A549 (cell line): ENCODE data around the gene ACE.

ENCODE experiments used
- CEBPB ChIP-seq, 2 experiments: fragments of >200 bp in 1 of 2; sonication (Bioruptor Twin) in 1 of 2; formaldehyde crosslinking in 1 of 2; IDR thresholded peaks; 2 replicates each; pipeline ENCODE4 v1.6.1; 2012 to 2016
- JUN ChIP-seq, 2 experiments: fragments of >200 bp; sonication (Bioruptor Twin); formaldehyde crosslinking; IDR thresholded peaks; 2 replicates in 1 of 2; 3 replicates in 1 of 2; pipeline ENCODE4 v1.6.1; 2016 to 2017
- JUNB ChIP-seq: fragments of >200 bp; sonication (Bioruptor Twin); formaldehyde crosslinking; IDR thresholded peaks from 2 replicates; pipeline ENCODE4 v1.6.1; 2016
- KDM5A ChIP-seq: fragments of 200-600 bp; sonication (generic); IDR thresholded peaks from 2 replicates; pipeline ENCODE4 v1.6.1; 2016; ENCODE audit warnings: antibody characterized with exemption, mild to moderate bottlenecking
- MAZ ChIP-seq: fragments of 150-350 bp; IDR thresholded peaks from 2 replicates; pipeline ENCODE4 v1.6.1; 2014; ENCODE audit warnings: antibody characterized with exemption, low read depth, low read length, borderline replicate concordance
- PHF8 ChIP-seq: fragments of 200-600 bp; sonication (generic); IDR thresholded peaks from 2 replicates; pipeline ENCODE4 v1.6.1; 2016; ENCODE audit warnings: low read depth, mild to moderate bottlenecking, antibody characterized with exemption, moderate library complexity, borderline replicate concordance
- POLR2A ChIP-seq: IDR thresholded peaks from 2 replicates; pipeline ENCODE4 v1.6.1; 2012; ENCODE audit warnings: mild to moderate bottlenecking, low read length
- REST ChIP-seq: fragments of 200-600 bp; sonication (generic); IDR thresholded peaks from 2 replicates; pipeline ENCODE4 v1.6.1; 2016; ENCODE audit warnings: antibody characterized with exemption, mild to moderate bottlenecking, moderate library complexity
- ZNF302 ChIP-seq: fragments of 250-450 bp; sonication (Bioruptor Pico); IDR thresholded peaks from 2 replicates; pipeline ENCODE4 v1.9.0; 2021; ENCODE audit warnings: inconsistent platforms, mild to moderate bottlenecking, moderate library complexity
- TF ChIP-seq, protein P1 (sequence below): fragments of 450-650 bp; IDR thresholded peaks from 2 replicates; pipeline ENCODE4 v1.6.1; 2014; ENCODE audit warnings: antibody characterized with exemption
- TF ChIP-seq, protein P2 (sequence below): fragments of >200 bp; sonication (Bioruptor Twin); formaldehyde crosslinking; IDR thresholded peaks from 3 replicates; pipeline ENCODE4 v1.5.1; 2016

DNA sequence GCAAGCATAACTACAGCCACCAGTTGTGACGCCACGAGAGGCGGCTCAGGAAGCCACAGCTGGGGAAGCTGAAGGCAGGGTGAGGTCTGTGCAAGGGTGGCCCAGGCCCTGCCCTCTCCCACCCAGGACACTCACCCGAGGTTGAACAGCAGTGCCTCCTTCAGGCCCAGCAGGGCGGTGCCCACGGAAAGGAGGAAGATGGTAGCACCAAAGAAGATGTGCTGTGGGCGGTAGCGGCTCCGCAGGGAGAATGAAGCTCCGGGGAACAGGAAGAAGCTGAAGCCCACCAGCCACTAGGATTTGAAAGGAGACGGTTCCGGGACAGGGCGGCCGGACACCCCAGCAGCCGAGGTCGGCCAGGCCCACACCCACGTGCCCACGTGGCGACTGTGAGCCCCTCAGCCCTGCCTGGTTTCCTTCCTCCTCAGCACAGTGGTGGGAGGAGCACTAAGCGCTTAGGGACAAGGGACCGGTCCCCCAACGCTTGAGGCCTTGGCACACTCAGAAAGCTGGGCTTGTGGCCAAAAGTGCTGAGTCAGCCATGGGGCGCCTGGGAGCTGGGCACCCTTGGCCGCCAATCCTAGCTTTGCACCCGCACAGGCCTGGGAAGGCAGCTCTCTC is 41.8 kb upstream of the ACE start:
- TF ChIP-seq, protein P1, sequence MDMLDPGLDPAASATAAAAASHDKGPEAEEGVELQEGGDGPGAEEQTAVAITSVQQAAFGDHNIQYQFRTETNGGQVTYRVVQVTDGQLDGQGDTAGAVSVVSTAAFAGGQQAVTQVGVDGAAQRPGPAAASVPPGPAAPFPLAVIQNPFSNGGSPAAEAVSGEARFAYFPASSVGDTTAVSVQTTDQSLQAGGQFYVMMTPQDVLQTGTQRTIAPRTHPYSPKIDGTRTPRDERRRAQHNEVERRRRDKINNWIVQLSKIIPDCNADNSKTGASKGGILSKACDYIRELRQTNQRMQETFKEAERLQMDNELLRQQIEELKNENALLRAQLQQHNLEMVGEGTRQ = no peak
- TF ChIP-seq CEBPB (IDR thresholded peaks at IDR 0.05) (no peak), KDM5A (no peak), MAZ (no peak), PHF8 (no peak), REST (no peak), JUN (IDR thresholded peaks at IDR 0.05) (peak in 1 of 2 experiments; percentile 55; a peak in 2 of 5 replicates), ZNF302 (no peak), JUNB (no peak), POLR2A (no peak)
- TF ChIP-seq, protein P2, sequence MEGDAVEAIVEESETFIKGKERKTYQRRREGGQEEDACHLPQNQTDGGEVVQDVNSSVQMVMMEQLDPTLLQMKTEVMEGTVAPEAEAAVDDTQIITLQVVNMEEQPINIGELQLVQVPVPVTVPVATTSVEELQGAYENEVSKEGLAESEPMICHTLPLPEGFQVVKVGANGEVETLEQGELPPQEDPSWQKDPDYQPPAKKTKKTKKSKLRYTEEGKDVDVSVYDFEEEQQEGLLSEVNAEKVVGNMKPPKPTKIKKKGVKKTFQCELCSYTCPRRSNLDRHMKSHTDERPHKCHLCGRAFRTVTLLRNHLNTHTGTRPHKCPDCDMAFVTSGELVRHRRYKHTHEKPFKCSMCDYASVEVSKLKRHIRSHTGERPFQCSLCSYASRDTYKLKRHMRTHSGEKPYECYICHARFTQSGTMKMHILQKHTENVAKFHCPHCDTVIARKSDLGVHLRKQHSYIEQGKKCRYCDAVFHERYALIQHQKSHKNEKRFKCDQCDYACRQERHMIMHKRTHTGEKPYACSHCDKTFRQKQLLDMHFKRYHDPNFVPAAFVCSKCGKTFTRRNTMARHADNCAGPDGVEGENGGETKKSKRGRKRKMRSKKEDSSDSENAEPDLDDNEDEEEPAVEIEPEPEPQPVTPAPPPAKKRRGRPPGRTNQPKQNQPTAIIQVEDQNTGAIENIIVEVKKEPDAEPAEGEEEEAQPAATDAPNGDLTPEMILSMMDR = peak; percentile 23; the same call in 2 of the 3 replicates
